HG03039 (cell line): ENCODE measurements around the gene PI4KA.
"Not testable (repeated sequence)": the region's sequence is repeated elsewhere in the genome, so short reads cannot be mapped to it uniquely, and the experiment has no call there.

Source experiments
- ATAC-seq: cut with Tn5 transposase; IDR thresholded peaks from one replicate; pipeline ENCODE4 v1.9.1; 2021; ENCODE audit warnings: mild to moderate bottlenecking, moderate library complexity; ENCODE audit not compliant: unreplicated experiment

PI4KA gene

DNA sequence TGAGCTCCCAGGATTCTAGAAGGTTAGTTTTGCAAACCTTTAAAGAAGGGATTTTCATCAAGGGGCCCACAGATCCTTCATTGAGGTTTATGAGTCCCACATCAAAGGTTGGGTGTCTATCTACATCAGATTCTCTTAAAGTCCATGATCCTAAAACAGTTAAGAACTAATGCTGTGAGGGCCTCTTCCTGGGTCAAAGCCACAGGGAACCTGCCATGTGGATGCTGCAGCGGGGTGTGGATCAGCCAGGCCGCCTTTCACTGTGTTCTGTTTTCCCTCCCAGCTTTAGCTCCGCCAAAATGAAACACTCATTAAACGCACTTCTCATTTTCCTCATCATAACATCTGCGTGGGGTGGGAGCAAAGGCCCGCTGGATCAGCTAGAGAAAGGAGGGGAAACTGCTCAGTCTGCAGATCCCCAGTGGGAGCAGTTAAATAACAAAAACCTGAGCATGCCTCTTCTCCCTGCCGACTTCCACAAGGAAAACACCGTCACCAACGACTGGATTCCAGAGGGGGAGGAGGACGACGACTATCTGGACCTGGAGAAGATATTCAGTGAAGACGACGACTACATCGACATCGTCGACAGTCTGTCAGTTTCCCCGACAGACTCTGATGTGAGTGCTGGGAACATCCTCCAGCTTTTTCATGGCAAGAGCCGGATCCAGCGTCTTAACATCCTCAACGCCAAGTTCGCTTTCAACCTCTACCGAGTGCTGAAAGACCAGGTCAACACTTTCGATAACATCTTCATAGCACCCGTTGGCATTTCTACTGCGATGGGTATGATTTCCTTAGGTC is 79.4 kb downstream of the PI4KA start:
- no peak for ATAC-seq

DNA sequence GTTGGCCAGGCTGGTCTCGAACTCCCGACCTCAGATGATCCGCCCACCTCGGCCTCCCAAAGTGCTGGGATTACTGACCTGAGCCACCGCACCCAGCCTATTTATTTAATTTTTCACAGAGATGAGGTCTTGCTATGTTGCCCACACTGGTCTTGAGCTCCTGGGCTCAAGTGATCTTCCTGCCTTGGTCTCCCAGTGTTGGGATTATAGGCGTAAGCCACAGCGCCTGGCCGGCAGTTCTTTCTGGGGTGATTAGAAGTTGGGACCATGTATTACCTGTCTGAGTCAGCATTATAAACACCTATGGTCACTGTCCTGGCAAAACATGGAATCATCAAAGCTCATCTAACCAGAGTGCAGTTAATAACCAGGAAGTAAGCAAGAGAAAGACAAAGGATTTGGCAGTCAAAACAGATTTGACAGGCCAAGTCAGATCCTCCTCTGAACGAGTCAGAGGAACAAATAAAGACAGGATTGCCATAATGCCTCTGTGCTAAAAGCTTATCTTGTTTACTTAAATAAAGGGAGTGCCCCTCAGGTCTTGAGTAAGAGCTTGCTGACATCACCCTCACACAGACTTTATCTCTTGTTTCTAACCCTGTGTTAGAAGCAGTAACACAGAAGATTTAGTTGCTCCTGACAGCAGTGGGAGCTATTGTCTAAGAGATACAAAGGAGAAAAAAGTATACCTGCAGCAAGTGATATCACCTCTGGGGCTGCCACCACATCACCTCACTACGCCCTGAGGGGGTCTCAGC is 81.0 kb downstream of the PI4KA start:
- ATAC-seq = no peak

DNA sequence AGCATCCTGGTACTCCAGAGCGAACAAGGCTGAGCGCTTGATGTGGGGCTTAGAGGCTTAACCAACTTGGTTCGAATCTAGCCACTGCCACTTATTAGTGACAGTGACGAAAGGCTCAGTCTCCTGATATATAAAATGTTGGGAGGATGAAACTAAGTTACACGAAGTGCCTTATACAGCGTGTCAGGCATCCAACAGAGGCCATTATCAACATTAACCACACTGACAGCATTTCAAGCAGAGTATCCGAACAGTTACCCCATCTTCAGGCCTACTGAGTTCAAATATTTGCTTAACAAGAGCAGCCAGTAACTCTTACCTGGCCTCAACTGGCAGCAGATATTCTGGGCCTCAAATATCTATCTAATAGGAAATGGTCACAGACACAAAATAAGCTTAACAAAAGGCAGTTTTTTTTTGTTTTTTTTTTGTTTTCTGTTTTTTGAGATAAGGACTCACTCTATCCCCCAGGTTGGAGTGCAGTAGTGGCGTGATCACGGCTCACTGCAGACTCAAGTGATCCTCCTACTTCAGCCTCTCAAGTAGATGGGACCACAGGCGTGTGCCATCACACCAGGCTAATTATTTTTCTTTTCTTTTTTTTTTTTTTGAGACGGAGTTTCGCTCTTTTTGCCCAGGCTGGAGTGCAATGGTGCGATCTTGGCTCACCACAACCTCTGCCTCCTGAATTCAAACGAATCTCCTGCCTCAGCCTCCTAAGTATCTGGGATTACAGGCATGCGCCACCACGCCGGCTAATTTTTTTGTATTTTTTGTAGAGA is 81.8 kb downstream of the PI4KA start:
- no peak for ATAC-seq

DNA sequence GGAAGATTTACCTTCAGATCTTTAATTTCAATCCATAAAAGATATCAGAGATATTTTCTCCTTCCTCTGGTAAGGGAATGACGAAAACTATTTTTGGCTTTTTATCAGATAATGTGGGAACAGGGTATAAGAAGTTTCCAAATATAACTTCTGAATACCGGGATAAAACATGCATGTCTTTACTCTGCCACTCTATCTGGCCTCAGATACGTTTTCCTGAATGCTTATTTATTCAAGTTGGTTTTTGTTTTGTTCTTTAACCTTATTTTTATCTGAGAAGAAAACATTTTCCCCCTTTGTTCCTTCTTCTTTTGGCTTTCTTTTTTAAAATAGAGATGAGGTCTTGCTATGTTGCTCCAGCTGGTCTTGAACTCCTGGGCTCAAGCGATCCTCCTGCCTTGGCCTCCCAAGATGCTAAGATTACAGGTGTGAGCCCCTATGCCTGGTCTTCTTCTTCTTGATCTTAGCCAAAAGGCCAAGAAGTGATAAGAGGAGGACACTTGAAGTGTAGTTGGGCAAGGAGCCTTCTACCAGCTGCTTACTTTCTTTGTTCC is 83.2 kb downstream of the PI4KA start:
- ATAC-seq = no peak

- no peak for ATAC-seq
Observed at GRCh38 chr22:20774882-20775281, 83.7 kb downstream of the PI4KA start.

- ATAC-seq = no peak
Observed at GRCh38 chr22:20773793-20774212, 84.8 kb downstream of the PI4KA start, which contains the start of gene SERPIND1. SERPIND1 (plus strand) TSS chr22:20774113; CDS start chr22:20779313, 5,200 bp downstream.

GRCh38 chr22:20771918-20772625 is 86.5 kb downstream of the PI4KA start:
- ATAC-seq = no peak

DNA sequence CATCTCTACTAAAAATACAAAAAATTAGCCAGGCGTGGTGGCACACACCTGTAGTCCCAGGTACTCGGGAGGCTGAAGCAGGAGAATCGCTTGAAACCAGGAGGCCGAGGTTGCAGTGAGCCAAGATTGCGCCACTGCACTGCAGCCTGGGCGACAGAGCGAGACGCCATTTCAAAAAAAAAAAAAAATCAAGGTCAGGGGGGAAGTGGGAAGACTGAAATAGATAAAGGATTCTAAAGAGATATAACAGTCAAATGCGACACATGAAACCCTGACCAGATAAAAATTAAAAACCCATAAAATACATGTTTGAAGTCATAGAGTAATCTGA is 89.2 kb downstream of the PI4KA start:
- not testable (repeated sequence) for ATAC-seq

DNA sequence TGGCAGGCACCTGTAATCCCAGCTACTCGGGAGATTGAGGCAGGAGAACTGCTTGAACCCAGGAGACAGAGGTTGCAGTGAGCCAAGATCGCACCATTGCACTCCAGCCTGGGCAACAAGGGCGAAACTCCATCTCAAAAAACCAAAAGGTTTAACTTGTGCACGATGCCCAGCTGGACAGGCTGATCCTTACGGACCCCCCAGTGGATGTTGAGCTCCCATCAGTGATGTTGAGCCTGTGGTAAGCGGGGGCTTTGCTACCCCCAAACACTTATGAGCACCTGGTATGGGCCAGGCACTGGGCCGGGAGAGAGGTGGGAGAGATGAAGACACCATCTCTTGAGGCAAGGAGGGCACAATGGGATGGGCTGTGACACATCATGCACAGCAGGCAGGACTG is 92.1 kb downstream of the PI4KA start:
- ATAC-seq = no peak

- ATAC-seq = no peak
Observed at GRCh38 chr22:20765938-20766337, 92.7 kb downstream of the PI4KA start.

- ATAC-seq = no peak
Observed at GRCh38 chr22:20764729-20765128, 93.9 kb downstream of the PI4KA start.

DNA sequence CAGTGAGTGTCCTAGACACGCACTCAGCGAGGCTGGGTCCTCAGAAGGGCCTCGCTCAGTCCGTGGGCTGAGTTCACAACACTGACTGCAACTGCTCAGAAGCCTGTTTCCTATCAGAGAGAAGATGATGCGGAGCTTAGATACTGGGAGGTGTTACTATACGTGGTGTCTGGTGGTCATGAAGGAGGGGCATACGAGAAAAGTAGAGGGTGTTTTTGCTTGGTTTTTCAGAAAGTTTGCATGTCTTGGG is 94.2 kb downstream of the PI4KA start:
- ATAC-seq = no peak

DNA sequence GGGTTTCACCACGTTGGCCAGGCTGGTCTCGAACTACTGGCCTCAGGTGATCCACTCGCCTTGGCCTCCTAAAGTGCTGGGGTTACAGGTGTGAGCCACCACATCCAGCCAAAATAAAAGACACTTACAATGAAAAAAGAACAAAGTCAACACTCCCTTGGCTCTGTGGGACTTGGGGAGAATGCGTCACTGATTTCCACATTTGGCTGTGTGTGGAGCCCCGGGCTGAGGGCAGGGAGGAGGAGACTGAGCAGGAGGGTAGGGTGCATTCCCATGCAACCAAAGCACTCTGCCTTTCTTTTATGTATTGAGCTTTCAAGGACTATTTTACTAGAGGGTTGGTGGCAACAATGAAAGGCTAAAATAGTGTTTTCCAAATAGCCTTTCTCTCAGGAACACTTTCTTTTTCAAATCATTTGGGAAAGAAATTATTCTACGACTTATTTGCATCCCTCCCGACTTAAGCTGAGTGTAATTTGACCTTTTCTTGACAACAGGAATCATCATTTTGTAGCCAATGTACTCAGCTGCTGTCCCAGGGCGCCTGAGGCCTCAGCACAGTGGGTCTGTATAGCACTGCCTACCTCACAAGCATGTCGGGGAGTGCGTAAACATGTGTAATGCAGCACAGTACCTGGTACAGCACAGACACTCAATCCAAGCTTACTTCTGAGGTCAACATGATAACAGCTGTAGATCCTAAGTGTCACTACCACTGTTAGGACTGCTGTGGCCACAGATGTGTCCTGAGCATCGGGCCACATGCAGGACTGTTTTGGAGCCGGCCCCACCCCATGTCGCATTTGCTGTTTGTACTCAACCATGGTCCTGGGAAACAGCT is 94.8 kb downstream of the PI4KA start:
- no peak for ATAC-seq

DNA sequence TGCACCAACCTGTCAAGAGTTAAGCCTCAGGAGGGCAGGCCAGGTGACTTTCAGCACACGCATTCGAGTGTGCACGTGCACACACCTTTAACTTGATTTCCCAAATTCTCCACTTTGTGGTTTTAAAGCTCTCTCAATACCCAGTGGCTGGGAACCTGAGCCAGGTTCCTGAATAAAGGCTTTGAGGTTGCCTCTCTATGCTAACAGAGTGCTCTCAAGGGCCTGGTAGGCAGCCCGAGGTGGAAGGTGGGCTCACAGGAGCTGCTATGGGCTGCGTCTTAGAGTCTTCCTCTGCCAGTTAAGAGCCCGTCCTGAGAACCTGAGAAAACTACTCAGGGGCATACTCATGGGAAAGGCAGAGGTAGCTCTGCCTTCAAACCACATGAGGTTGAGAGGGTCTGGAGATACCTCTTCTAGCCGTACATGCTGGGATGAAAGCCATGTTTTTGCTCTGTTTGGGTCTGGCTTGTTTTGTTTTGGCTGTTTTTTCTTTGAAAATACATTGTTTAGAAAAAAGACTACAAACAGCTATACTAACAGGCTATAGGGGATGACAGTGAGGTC is 96.3 kb downstream of the PI4KA start:
- no peak for ATAC-seq

GRCh38 chr22:20761536-20761935 is 97.1 kb downstream of the PI4KA start:
- ATAC-seq = no peak

GRCh38 chr22:20760084-20760483 is 98.5 kb downstream of the PI4KA start:
- ATAC-seq = no peak

- no peak for ATAC-seq
Observed at GRCh38 chr22:20758688-20759087, 99.9 kb downstream of the PI4KA start.

- no peak for ATAC-seq
Observed at GRCh38 chr22:20756846-20757245, 101.8 kb downstream of the PI4KA start.

- ATAC-seq = no peak
Observed at GRCh38 chr22:20752873-20753272, 105.7 kb downstream of the PI4KA start.
